HG03060 (cell line): ENCODE results near the gene DEPP1.
A peak's percentile ranks its signal among the peaks of the same experiment; 100 is the strongest.
"Not testable (repeated sequence)": the region's sequence is repeated elsewhere in the genome, so short reads cannot be mapped to it uniquely, and the experiment has no call there.

Experiments used
- ATAC-seq: cut with Tn5 transposase; IDR thresholded peaks from one replicate; pipeline ENCODE4 v1.9.1; 2021; ENCODE audit warnings: low read depth, moderate number of reproducible peaks; ENCODE audit not compliant: unreplicated experiment

DEPP1 gene

GRCh38 chr10:44978570-44979280 is at the start of gene DEPP1:
Gene DEPP1 (minus strand): TSS chr10:44978809. CDS start chr10:44978030, 779 bp downstream.
- ATAC-seq = no peak

- ATAC-seq = no peak
Observed at GRCh38 chr10:45023426-45023825, 44.8 kb upstream of the DEPP1 start.

GRCh38 chr10:45015590-45015989 is 37.0 kb upstream of the DEPP1 start:
- no peak for ATAC-seq

GRCh38 chr10:45014557-45014956 is 35.9 kb upstream of the DEPP1 start:
- ATAC-seq = not testable (repeated sequence)

- peak; percentile 77 for ATAC-seq
Observed at GRCh38 chr10:45008524-45009161, 30.0 kb upstream of the DEPP1 start.

- ATAC-seq = no peak
Observed at GRCh38 chr10:45006276-45007030, 27.8 kb upstream of the DEPP1 start.

- ATAC-seq = no peak
Observed at GRCh38 chr10:45005284-45005683, 26.7 kb upstream of the DEPP1 start.

- ATAC-seq = no peak
Observed at GRCh38 chr10:45004661-45005060, 26.1 kb upstream of the DEPP1 start.

- ATAC-seq = no peak
Observed at GRCh38 chr10:45003432-45004000, 24.9 kb upstream of the DEPP1 start.

- ATAC-seq = peak; percentile 78
Observed at GRCh38 chr10:45001381-45002148, 23.0 kb upstream of the DEPP1 start.

GRCh38 chr10:45000752-45001380 is 22.3 kb upstream of the DEPP1 start, which contains the start of gene ZNF22:
Gene ZNF22 (plus strand): TSS chr10:45000923. CDS start chr10:45003369, 2,446 bp downstream.
- ATAC-seq = peak; percentile 27

GRCh38 chr10:45000138-45000751 is 21.6 kb upstream of the DEPP1 start:
- no peak for ATAC-seq

GRCh38 chr10:44998146-44998631 is 19.6 kb upstream of the DEPP1 start:
- ATAC-seq = no peak

- no peak for ATAC-seq
Observed at GRCh38 chr10:44997105-44997748, 18.6 kb upstream of the DEPP1 start.

GRCh38 chr10:44995914-44996669 is 17.5 kb upstream of the DEPP1 start:
- ATAC-seq = no peak

- no peak for ATAC-seq
Observed at GRCh38 chr10:44995581-44995913, 16.9 kb upstream of the DEPP1 start.

- ATAC-seq = no peak
Observed at GRCh38 chr10:44994752-44995530, 16.3 kb upstream of the DEPP1 start.
